Keratinocyte (primary cell): ENCODE measurements around the gene CDA. TPM values are rescaled to one million over a fixed set of nuclear protein-coding genes. Genes with fewer than 3 reads are reported as not detected.

ENCODE experiments used
- DNase-seq: peaks from one replicate; pipeline ENCODE4 v3.0.0-alpha.2; 2011; ENCODE audit warnings: low read depth, missing footprints, low spot score
- FAIRE-seq: peaks from 2 replicates; lab custom pipeline; 2011; peaks lifted over from hg19 to GRCh38; lab: Jason Lieb, UNC
- H2AFZ ChIP-seq: 2 replicates; pipeline ENCODE4 v1.6.0; 2012; ENCODE audit warnings: low read length, control low read depth, inconsistent platforms; ENCODE audit not compliant: control insufficient read depth
- H3K27ac ChIP-seq: 2 replicates; pipeline ENCODE4 v1.5.1; 2011; ENCODE audit warnings: low read length; ENCODE audit not compliant: control insufficient read depth, insufficient read depth
- H3K27me3 ChIP-seq: 3 replicates; pipeline ENCODE4 v1.6.0; 2011; ENCODE audit warnings: low read length; ENCODE audit not compliant: control insufficient read depth, insufficient read depth; ENCODE audit errors: extremely low read depth
- H3K36me3 ChIP-seq, 2 experiments: 2 replicates in 1 of 2; 3 replicates in 1 of 2; pipeline ENCODE4 v1.5.1; 2011; ENCODE audit warnings: low read length in 2 of 2, mild to moderate bottlenecking in 1 of 2; ENCODE audit not compliant: control insufficient read depth in 2 of 2, insufficient read depth in 2 of 2; ENCODE audit errors: extremely low read depth in 1 of 2
- H3K4me1 ChIP-seq: 3 replicates; pipeline ENCODE4 v1.5.1; 2011; ENCODE audit warnings: low read length; ENCODE audit not compliant: control insufficient read depth, insufficient read depth; ENCODE audit errors: extremely low read depth
- H3K4me2 ChIP-seq: 3 replicates; pipeline ENCODE4 v1.6.0; 2011; ENCODE audit warnings: low read depth, low read length; ENCODE audit not compliant: control insufficient read depth, insufficient read depth; ENCODE audit errors: extremely low read depth
- H3K4me3 ChIP-seq, 3 experiments: fragments of 200-600 bp in 1 of 3; sonication (generic) in 1 of 3; 2 replicates in 2 of 3; 3 replicates in 1 of 3; pipeline ENCODE4 v1.5.1; 2011 to 2016; ENCODE audit warnings: low read length in 3 of 3, mild to moderate bottlenecking in 3 of 3, control low read depth in 2 of 3, inconsistent platforms in 1 of 3, low read depth in 1 of 3, mixed read lengths in 1 of 3, mixed run types in 1 of 3, moderate library complexity in 1 of 3; ENCODE audit not compliant: control insufficient read depth in 2 of 3, insufficient read depth in 2 of 3; ENCODE audit errors: extremely low read depth in 1 of 3
- H3K79me2 ChIP-seq: 2 replicates; pipeline ENCODE4 v1.6.0; 2012; ENCODE audit warnings: low read length; ENCODE audit not compliant: control insufficient read depth, insufficient read depth
- H3K9ac ChIP-seq: 3 replicates; pipeline ENCODE4 v1.6.0; 2011; ENCODE audit warnings: low read length; ENCODE audit not compliant: control insufficient read depth, insufficient read depth; ENCODE audit errors: extremely low read depth
- H3K9me1 ChIP-seq: 3 replicates; pipeline ENCODE4 v1.6.0; 2011; ENCODE audit warnings: low read length; ENCODE audit not compliant: control insufficient read depth, insufficient read depth; ENCODE audit errors: extremely low read depth
- H3K9me3 ChIP-seq: 2 replicates; pipeline ENCODE4 v1.5.1; 2012; ENCODE audit warnings: low read depth, low read length; ENCODE audit not compliant: control insufficient read depth
- H4K20me1 ChIP-seq: 3 replicates; pipeline ENCODE4 v1.6.0; 2011; ENCODE audit warnings: low read length; ENCODE audit not compliant: control insufficient read depth, insufficient read depth; ENCODE audit errors: extremely low read depth
- EZH2 ChIP-seq: IDR thresholded peaks from one replicate; pipeline ENCODE4 v1.6.1; 2012; ENCODE audit warnings: inconsistent platforms, mild to moderate bottlenecking, low read length, moderate library complexity
- dilution Hi-C: fragments of 300-500 bp; cut with MboI; formaldehyde crosslinking; loops from one replicate; pipeline ENCODE4 v1.7.0; 2020; ENCODE audit warnings: low sequenced_read_pairs; ENCODE audit not compliant: extremely low pct_ligation_motif_present
- polyA plus RNA-seq, 5 experiments: library from polyadenylated mRNA; depleted of rRNA in 3 of 5; stranded (reverse) in 3 of 5; stranded (forward) in 1 of 5; unstranded in 1 of 5; fragments of >200 nt; gene quantifications; 1 replicate in 1 of 5; 2 replicates in 3 of 5; 3 replicates in 1 of 5; pipeline versions ENCODE4 v1.2.1 to v1.2.3, GENCODE V29; 2011 to 2012; ENCODE audit warnings: missing spikeins in 2 of 5, low read depth in 1 of 5, low replicate concordance in 1 of 5
- TF ChIP-seq, protein P1 (sequence below), 3 experiments: IDR thresholded peaks in 1 of 3; conservative IDR thresholded peaks in 1 of 3; optimal IDR thresholded peaks in 1 of 3; 2 replicates in 2 of 3; 3 replicates in 1 of 3; pipeline versions ENCODE3 to v1.5.1; 2011; ENCODE audit warnings: low read length in 3 of 3, mild to moderate bottlenecking in 3 of 3, moderate library complexity in 2 of 3, control low read depth in 1 of 3, inconsistent platforms in 1 of 3; ENCODE audit not compliant: insufficient read depth in 2 of 3; ENCODE audit errors: extremely low read depth in 1 of 3

The CDA gene
- polyA plus RNA-seq, 1 donor (not counting 4 experiments of a cell fraction or from before 2014, with no cell fraction given), result 44.9 TPM

DNA sequence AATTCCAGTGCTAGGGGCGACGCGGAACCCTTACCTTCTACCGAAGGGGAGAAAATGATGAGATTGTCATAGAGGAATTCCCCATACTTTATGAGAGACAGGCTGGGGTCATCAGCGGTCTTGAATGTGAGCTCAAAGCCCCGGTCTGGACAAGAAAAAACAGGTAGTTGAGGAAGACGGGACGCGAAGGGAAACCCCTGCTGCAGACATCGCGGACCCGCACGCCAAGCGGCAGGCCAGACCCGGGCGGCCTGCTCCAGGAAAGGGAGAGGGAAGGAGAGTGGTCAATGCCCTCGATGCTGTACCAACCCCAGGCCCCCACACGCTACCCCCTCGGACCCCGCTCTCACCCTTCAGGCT is 71.9 kb downstream of the CDA start:
- dilution Hi-C loops, result no loop called here
- peak overlapping the region; percentile 82 for H3K27ac ChIP-seq
- no peaks in the 10 kb centered on the region for H3K9me3 ChIP-seq
- H3K4me3 ChIP-seq, result peak overlapping the region; percentile 96 to 99 (median 98)
- peaks cover 2% of the 10 kb centered on the region for H4K20me1 ChIP-seq
- H3K9me1 ChIP-seq, result no peaks in the 10 kb centered on the region
- H3K36me3 ChIP-seq, result peaks cover 19 to 32% of the 10 kb centered on the region in 2 experiments
- peak overlapping the region; percentile 96 for H3K4me2 ChIP-seq
- DNase-seq (no peak), FAIRE-seq (peak; percentile 32)
- TF ChIP-seq, protein P1, sequence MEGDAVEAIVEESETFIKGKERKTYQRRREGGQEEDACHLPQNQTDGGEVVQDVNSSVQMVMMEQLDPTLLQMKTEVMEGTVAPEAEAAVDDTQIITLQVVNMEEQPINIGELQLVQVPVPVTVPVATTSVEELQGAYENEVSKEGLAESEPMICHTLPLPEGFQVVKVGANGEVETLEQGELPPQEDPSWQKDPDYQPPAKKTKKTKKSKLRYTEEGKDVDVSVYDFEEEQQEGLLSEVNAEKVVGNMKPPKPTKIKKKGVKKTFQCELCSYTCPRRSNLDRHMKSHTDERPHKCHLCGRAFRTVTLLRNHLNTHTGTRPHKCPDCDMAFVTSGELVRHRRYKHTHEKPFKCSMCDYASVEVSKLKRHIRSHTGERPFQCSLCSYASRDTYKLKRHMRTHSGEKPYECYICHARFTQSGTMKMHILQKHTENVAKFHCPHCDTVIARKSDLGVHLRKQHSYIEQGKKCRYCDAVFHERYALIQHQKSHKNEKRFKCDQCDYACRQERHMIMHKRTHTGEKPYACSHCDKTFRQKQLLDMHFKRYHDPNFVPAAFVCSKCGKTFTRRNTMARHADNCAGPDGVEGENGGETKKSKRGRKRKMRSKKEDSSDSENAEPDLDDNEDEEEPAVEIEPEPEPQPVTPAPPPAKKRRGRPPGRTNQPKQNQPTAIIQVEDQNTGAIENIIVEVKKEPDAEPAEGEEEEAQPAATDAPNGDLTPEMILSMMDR (optimal IDR thresholded peaks at IDR 0.05 in 1 of 3, IDR thresholded peaks at IDR 0.05 in 1 of 3, conservative IDR thresholded peaks at IDR 0.05 in 1 of 3; ENCODE audit: extremely low read depth in 1 of 3, insufficient read depth in 2 of 3, low read length in 3 of 3), result no peak
- TF ChIP-seq EZH2, result no peak
- H3K9ac ChIP-seq, result peak overlapping the region; percentile 92
- peaks cover 54% of the 10 kb centered on the region for H3K79me2 ChIP-seq
- H2AFZ ChIP-seq, result peak overlapping the region; percentile 77
- H3K27me3 ChIP-seq, result no peaks in the 10 kb centered on the region
- H3K4me1 ChIP-seq, result peaks cover 16% of the 10 kb centered on the region

DNA sequence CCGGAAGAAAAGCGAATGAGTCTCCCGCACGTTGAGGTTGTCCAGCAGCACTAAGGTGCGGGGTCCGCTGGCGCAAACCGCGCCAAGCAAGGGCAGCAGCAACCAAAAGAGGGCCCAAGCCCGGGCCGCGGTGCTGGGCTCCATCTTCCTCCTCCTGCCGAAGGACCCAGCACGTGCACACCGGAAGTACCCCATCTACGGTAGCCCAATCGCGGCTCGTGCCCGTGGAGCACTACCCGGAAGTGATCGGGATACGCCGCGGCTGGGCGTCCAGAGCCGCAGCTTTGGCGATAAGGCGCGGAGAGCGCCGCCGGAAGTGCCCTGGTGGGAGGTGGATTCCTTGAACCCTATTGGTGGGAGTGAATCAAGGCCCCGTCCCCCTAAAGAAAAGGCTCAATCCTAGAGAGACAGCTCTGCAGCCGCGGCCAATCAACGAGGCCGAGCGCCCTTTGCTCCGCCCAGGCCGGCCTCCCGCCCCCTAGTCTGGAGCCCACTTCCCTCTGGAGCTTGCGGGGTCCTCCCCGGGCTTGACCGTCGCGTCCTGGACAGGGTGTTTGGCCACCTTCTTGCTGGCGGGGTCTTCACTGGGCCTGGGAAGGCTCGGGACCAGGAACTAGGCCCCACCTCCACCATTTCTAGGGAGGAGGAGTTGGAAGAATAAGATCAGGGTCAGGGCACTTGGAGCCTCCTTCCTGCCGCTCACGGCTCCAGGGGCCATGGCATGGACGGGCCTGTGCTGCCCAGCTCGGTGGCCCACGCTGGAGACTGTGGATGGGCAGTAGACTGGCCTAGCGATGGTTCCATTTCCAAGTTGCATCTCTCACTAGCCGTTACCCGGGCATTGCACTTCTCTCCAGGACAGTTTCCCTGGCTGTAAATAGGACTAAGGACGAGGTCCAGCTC is 72.6 kb downstream of the CDA start, which contains the start of gene DDOST:
Gene DDOST (minus strand): TSS at position 163 of the 903 bp plus-strand sequence. CDS start 19 bp downstream, at position 144.
- Histone ChIP-seq H3K4me2 (peak within 1 kb of the TSS; percentile 96), H3K27ac (peak within 1 kb of the TSS; percentile 82), H3K9me3 (no peaks in the 10 kb centered on the region), H3K36me3 (peaks cover 14 to 26% of the 10 kb centered on the region in 2 experiments), H3K9ac (peak within 1 kb of the TSS; percentile 92), H3K4me1 (peaks cover 16% of the 10 kb centered on the region), H4K20me1 (peaks cover 2% of the 10 kb centered on the region), H3K4me3 (peak within 1 kb of the TSS; percentile 96 to 99 (median 98)), H2AFZ (peak within 1 kb of the TSS; percentile 77), H3K79me2 (peaks cover 48% of the 10 kb centered on the region), H3K9me1 (no peaks in the 10 kb centered on the region), H3K27me3 (no peaks in the 10 kb centered on the region)
- FAIRE-seq (peak; percentile 91), DNase-seq (peak; percentile 85)
- dilution Hi-C loops, result no loop called here
- TF ChIP-seq, protein P1 (optimal IDR thresholded peaks at IDR 0.05 in 1 of 3, IDR thresholded peaks at IDR 0.05 in 1 of 3, conservative IDR thresholded peaks at IDR 0.05 in 1 of 3; ENCODE audit: extremely low read depth in 1 of 3, insufficient read depth in 2 of 3, low read length in 3 of 3), result peak; percentile 52 to 58 (median 52)
- no peak for TF ChIP-seq EZH2
